Effector memory CD8-positive, alpha-beta T cell (primary cell): ENCODE measurements around the gene MMP23B.
"Not testable (repeated sequence)": the region's sequence is repeated elsewhere in the genome, so short reads cannot be mapped to it uniquely, and the experiment has no call there.

ENCODE experiments used
- ATAC-seq: fragments of 150-1000 bp; cut with Tn5 transposase; replicated peaks from 2 replicates; pipeline ENCODE4 v1.10.0; 2021; ENCODE audit warnings: mild to moderate bottlenecking, moderate library complexity
- DNase-seq, 3 experiments: peaks; one replicate each; pipeline ENCODE4 v3.0.0; 2021
- H3K27ac Mint-ChIP-seq, 2 donors: one replicate each; pipeline ENCODE4 v1.8.0; 2022; ENCODE audit warnings: mild to moderate bottlenecking in 2 of 2, mixed read lengths in 2 of 2, moderate library complexity in 2 of 2
- H3K27me3 Mint-ChIP-seq, 2 donors: one replicate each; pipeline ENCODE4 v1.8.0; 2022; ENCODE audit warnings: mixed read lengths in 2 of 2
- H3K36me3 Mint-ChIP-seq: one replicate; pipeline ENCODE4 v1.8.0; 2022; ENCODE audit warnings: mild to moderate bottlenecking, moderate library complexity, mixed read lengths; ENCODE audit not compliant: insufficient read depth
- H3K4me1 Mint-ChIP-seq, 2 donors: one replicate each; pipeline ENCODE4 v1.8.0; 2022; ENCODE audit warnings: low read depth in 2 of 2, mixed read lengths in 2 of 2
- H3K4me3 Mint-ChIP-seq, 2 donors: one replicate each; pipeline ENCODE4 v1.8.0; 2022; ENCODE audit warnings: mild to moderate bottlenecking in 2 of 2, mixed read lengths in 2 of 2, moderate library complexity in 2 of 2
- H3K9me3 Mint-ChIP-seq, 2 donors: one replicate each; pipeline ENCODE4 v1.8.0; 2022; ENCODE audit warnings: mixed read lengths in 2 of 2

The MMP23B gene

DNA sequence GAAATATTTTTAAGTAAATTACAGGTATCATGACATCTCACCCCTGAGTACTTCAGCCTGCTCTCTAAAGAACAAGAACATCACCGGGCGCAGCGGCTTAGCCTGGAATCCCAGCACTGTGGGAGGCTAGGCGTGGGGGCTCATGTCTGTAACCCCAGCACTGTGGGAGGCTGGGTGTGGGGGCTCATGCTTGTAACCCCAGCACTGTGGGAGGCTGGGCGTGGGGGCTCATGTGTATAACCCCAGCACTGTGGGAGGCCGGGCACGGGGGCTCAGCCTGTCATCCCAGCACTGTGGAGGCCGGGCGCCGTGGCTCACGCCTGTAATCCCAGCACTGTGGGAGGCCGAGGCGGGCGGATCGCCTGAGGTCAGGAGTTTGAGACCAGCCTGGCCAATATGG lies 34.6 kb downstream of the MMP23B start:
- Mint-ChIP-seq H3K4me1 (no peaks in the 10 kb centered on the region), H3K36me3 (peaks cover 43% of the 10 kb centered on the region), H3K27ac (no peak overlapping the region), H3K27me3 (no peaks in the 10 kb centered on the region), H3K4me3 (no peak overlapping the region), H3K9me3 (no peaks in the 10 kb centered on the region)
- ATAC-seq (no peak), DNase-seq (no peak)

DNA sequence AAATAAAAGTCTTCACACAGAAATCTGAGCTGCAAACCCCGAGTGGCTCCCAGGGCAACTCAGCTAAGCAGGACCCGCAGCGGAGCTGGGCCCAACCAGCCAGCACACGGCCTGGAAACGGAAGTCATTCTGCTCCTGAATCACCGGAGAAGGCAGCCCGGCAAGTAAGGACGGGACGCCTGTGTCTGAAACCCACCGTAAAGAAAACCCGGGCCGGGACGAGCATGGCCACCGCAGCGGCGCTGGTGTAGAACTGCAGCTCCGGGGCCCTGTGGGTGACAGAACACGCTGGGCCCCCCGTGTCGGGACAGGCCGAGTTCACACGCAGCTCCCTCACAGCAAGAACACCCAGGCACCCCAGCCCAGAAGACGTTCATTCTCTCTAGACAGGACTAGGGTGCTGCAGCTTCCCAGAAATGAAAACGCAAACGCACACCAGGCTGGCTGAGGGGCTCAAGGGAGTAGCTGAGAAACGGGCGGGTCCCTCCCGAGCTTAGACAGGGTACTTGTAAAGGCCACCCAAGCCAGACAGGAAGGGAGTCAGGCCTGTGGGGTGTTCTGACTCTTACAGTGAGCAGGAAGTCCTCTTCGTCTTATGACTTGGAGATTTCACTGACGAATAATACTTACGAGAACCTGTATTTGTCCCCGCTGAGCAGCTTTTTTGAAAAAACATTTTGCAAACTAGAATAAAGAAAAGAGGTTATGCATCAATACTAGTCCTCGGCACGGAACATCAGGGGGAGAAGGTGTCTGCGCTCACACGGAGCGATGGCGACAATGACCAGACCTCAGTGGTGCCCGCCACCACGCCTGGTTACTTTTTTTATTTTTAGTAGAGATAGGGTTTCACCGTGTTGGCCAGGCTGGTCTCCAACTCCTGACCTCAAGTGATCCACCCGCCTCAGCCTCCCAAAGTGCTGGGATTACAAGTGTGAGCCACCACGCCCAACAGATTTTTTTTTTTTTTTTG lies 37.8 kb downstream of the MMP23B start:
- H3K36me3 Mint-ChIP-seq, result peaks cover 55% of the 10 kb centered on the region
- H3K9me3 Mint-ChIP-seq, result no peaks in the 10 kb centered on the region
- H3K4me3 Mint-ChIP-seq, result no peak overlapping the region
- peaks cover 0 to 2% of the 10 kb centered on the region in 2 donors for H3K4me1 Mint-ChIP-seq
- no peak for ATAC-seq
- H3K27me3 Mint-ChIP-seq, result no peaks in the 10 kb centered on the region
- no peak for DNase-seq
- H3K27ac Mint-ChIP-seq, result no peak overlapping the region

DNA sequence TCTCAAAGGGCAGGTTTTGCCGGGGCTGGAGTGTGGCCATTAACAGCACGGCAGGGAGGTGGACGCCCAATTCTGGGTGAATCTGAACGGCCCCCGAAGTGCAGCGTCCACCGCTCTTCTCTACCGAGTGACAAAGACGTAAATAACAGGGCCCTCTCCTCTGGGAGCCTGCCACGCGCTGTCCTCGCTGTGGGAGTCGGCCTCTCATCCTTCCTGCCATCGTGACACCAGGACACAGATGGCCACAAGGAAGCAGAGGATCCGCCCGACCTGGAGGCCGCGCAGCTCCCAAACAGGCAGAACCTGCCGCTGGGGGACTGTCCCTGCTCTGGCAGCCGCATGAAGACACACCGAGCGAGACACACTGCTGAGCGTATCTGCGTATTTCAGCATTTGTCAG lies 38.9 kb downstream of the MMP23B start:
- Mint-ChIP-seq H3K36me3 (peaks cover 48% of the 10 kb centered on the region), H3K27me3 (no peaks in the 10 kb centered on the region), H3K4me1 (peaks cover 0 to 2% of the 10 kb centered on the region in 2 donors), H3K9me3 (no peaks in the 10 kb centered on the region), H3K27ac (no peak overlapping the region), H3K4me3 (no peak overlapping the region)
- no peak for DNase-seq
- no peak for ATAC-seq

DNA sequence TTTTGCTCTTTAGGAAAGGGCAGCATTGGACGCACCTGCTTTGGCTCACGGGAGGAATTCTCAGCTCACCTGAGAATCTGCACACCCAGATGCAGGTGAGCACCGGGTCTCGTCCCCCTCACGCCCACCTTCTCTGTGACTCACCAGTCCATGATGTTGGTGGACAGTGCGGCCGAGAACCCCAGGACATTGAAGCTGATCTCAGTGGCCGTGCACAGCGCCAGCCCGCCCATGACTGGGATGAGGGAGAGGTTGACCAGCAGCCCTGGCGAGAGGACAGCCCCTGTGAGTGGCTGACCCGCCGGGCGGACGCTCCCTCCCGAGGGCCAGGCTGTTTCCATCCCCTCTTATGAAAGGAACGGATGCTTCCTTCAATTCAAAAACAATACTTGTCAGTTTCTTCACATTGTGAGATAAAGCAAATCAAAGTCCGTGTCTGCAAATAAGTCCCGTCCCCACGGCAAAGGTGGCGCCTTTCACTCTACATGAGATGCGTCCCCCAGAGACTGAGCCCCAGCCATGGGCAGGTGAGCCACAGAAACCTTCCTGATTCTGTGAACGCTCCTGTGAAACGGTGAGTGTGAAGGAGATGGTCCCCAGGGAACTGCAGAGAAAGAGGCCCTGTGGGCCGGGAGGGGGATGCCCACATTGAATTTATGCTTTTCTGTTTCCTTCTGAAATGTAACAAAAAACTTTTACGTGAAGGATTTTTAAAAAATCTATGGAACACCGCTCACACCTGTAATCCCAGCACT lies 39.6 kb downstream of the MMP23B start:
- Mint-ChIP-seq H3K4me1 (peaks cover 0 to 2% of the 10 kb centered on the region in 2 donors), H3K4me3 (no peak overlapping the region), H3K9me3 (no peaks in the 10 kb centered on the region), H3K27me3 (no peaks in the 10 kb centered on the region), H3K27ac (no peak overlapping the region), H3K36me3 (peaks cover 43% of the 10 kb centered on the region)
- DNase-seq (no peak), ATAC-seq (no peak)

DNA sequence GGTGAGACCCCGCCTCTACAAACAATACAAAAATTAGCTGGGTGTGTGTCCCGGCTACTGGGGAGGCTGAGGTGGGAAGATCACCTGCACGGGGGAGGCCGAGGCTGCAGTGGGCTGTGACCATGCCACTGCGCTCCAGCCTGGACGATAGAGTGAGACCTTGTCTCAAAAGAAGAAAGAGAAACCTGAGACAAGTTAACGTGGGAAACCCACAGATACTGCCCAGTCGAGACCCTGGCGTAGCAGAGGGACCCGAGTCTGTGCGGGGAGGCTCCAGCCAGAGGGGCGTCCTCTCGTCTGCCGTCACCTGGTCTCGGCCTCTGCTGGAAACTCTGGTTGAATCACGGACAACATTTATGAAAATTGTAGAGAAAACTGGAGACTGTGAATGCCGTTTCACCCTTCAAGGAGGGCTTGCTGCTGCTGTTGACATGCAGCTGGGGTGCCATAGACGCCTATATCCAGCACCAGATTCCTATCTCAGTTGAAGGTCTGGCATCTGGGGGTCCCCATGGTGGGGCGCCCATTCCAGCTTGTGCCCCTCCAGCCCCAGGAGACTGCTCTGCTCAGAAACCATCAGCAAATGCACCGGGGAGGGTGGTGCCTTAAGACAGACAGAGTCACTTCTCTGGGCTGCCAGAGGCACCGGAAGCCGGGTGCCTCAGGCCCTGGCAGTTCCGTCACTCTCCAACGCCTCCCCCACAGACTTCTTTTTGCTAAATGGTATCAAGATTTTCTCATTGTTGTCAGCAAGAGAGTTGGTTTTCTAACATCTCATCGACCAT lies 40.4 kb downstream of the MMP23B start:
- H3K27ac Mint-ChIP-seq, result no peak overlapping the region

DNA sequence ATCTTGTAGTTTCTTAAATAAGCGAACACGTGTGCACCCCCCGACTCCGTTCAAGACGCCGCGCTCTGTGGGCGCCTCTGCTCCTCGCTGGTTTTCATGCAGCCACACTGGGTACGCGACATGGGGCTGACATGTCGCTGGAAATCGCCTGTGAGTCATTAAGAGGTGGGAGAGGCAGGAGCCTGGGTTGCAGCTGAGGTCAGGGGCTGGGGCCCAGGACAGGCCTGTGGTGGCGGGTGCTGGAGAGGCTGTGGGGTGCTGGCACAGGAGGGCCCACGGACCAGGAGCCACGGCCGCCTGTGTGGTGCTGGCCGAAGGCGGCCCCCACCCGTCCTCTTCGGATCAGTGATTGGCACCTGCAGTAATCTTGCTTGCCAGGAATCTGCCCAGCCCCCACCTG lies 42.8 kb downstream of the MMP23B start:
- not testable (repeated sequence) for ATAC-seq, H3K27ac Mint-ChIP-seq, DNase-seq, H3K4me3 Mint-ChIP-seq, H3K9me3 Mint-ChIP-seq, H3K27me3 Mint-ChIP-seq
- H3K36me3 Mint-ChIP-seq, result peaks cover 32% of the 10 kb centered on the region
- peaks cover 19 to 22% of the 10 kb centered on the region in 2 donors for H3K4me1 Mint-ChIP-seq

More for the DNA sequence above, 40.4 kb downstream of the MMP23B start:
- no peak for ATAC-seq
- no peaks in the 10 kb centered on the region for H3K9me3 Mint-ChIP-seq
- no peak overlapping the region for H3K4me3 Mint-ChIP-seq
- H3K4me1 Mint-ChIP-seq, result peaks cover 2 to 3% of the 10 kb centered on the region in 2 donors
- no peak for DNase-seq
- peaks cover 42% of the 10 kb centered on the region for H3K36me3 Mint-ChIP-seq
- H3K27me3 Mint-ChIP-seq, result no peaks in the 10 kb centered on the region

DNA sequence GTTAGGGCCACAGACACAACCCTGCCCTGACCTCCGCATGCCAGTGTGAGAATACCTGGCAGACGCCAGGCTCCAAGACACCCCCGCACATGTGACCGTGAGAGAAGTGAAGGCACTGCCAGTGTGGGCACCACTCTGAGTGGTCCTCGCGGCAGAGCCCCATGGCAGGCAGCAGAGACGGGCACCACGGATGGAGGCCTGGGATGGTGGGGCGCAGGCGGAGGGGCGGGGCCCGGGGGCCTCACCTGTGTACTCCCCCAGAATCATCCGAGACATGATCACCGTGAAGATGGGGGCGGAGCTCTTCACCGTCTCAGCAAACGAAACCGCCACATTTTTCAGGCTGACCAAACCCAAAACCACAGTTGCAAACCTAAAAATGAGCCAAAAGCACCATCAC lies 43.2 kb downstream of the MMP23B start:
- H3K4me1 Mint-ChIP-seq, result peaks cover 19 to 22% of the 10 kb centered on the region in 2 donors
- not testable (repeated sequence) for H3K27me3 Mint-ChIP-seq, H3K9me3 Mint-ChIP-seq, H3K27ac Mint-ChIP-seq, DNase-seq, ATAC-seq, H3K4me3 Mint-ChIP-seq
- peaks cover 28% of the 10 kb centered on the region for H3K36me3 Mint-ChIP-seq

DNA sequence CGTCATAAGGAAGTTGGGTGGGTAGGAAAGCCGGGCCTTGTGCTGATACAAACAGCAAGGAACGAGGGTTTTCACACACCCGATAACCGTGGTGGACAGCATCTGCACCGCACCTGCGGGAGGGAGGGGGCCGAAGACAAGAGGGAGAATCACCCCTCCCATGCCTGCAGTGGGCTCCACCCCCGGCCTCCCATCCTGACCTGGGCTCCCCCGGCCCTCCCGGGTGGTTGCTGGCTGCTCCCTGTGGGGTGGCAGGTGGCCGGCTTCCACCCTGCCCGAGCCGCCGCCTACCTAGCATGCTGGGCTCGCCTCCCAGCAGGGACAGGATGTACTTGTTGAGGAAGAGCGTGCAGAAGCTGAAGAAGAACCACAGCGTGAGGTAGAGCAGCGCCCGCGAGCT lies 44.1 kb downstream of the MMP23B start:
- H3K4me1 Mint-ChIP-seq, result peaks cover 20 to 22% of the 10 kb centered on the region in 2 donors
- H3K9me3 Mint-ChIP-seq, H3K27me3 Mint-ChIP-seq, H3K27ac Mint-ChIP-seq, DNase-seq, H3K4me3 Mint-ChIP-seq: not testable (repeated sequence)
- peak; percentile 13 for ATAC-seq
- H3K36me3 Mint-ChIP-seq, result peaks cover 26% of the 10 kb centered on the region

DNA sequence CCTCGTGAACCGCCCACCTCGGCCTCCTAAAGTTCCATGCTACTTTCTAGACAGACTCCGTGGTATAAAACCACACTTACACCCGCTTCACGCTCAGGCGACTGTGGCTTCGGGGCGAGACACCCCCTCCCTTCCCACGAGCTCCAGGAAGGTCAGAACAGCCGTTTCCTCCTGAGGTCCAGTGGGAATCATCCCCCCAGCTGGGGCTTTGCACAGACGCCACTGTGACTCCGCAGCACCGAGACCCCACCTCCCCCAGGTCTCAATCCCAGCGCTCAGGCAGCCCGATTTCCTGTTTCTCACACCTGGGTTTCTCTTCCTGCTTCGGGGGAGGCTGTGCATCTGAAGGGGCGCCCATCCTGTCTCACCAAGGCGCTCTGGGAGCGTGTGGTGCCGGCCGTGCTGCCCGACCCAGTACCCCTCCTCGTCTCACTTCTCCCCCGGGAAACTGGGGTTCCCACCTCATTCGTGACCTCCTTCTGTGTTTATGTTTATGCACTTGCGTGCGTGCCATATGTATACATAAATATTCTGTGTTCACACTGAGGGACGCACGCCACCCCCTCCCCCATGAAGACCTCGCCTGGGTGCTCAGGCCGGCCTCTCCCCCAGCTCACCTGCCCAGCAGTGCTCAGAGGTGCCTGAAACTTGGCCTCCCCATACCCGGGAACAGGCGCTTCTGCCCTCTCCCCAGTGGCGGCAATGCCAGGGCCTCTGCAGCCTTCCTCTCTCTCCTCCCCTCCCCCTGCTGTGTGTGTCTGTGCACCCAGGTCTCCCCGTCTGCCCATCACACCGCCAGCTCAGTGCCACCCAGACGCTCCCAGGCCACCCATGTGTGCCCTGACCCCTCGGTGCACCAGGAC lies 46.0 kb downstream of the MMP23B start:
- ATAC-seq (peak; percentile 66), DNase-seq (peak; percentile 31 to 49 (median 42))
- no peaks in the 10 kb centered on the region for H3K27me3 Mint-ChIP-seq
- no peaks in the 10 kb centered on the region for H3K9me3 Mint-ChIP-seq
- peak overlapping the region; percentile 86 to 91 for H3K4me3 Mint-ChIP-seq
- peaks cover 22 to 23% of the 10 kb centered on the region in 2 donors for H3K4me1 Mint-ChIP-seq
- H3K36me3 Mint-ChIP-seq, result peaks cover 17% of the 10 kb centered on the region
- H3K27ac Mint-ChIP-seq, result peak overlapping the region; percentile 92 to 96

DNA sequence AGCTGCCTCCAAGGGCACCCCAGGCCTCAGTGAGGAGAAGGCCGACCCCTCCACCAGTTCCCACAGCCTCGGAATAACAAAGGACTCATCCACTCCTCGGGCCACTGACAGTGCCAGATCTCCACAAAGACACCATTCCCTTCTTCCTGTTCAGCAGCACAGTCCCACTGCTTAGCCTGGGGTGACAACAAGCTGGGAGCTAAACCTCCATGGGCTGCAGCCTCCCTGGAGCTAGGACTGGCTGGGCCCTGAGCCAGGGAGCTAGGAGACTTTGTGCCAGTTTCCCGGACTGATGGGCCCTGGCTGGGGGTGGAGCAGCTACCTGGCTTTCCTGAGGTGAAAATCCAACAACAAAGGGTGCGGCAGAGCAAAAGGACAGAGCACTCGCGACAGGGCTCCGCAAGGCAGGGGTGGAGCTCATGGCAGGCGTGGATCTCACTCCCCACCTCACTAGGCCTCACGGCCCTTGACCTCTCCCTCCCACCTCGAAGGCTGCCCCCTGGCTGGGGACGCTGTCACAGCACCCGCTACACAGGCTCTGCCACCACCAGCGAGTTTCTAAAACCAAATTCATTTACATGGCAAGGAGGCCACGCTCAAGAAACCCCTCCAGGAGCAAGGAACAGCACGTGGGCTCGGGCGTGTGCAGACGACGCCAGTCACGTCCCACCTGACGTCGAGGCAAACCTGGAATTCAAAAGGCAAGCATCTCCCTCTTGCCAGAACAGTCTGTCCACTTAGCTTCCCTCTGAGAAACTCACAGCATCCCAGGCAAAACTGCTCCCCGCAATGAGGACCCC lies 46.8 kb downstream of the MMP23B start:
- DNase-seq, result peak; percentile 15 to 38 (median 35)
- Mint-ChIP-seq H3K9me3 (no peaks in the 10 kb centered on the region), H3K27me3 (no peaks in the 10 kb centered on the region), H3K36me3 (peaks cover 9% of the 10 kb centered on the region), H3K4me3 (peak overlapping the region; percentile 86 to 91), H3K4me1 (peaks cover 22 to 27% of the 10 kb centered on the region in 2 donors), H3K27ac (peak overlapping the region; percentile 92 to 96)
- ATAC-seq, result peak; percentile 44

DNA sequence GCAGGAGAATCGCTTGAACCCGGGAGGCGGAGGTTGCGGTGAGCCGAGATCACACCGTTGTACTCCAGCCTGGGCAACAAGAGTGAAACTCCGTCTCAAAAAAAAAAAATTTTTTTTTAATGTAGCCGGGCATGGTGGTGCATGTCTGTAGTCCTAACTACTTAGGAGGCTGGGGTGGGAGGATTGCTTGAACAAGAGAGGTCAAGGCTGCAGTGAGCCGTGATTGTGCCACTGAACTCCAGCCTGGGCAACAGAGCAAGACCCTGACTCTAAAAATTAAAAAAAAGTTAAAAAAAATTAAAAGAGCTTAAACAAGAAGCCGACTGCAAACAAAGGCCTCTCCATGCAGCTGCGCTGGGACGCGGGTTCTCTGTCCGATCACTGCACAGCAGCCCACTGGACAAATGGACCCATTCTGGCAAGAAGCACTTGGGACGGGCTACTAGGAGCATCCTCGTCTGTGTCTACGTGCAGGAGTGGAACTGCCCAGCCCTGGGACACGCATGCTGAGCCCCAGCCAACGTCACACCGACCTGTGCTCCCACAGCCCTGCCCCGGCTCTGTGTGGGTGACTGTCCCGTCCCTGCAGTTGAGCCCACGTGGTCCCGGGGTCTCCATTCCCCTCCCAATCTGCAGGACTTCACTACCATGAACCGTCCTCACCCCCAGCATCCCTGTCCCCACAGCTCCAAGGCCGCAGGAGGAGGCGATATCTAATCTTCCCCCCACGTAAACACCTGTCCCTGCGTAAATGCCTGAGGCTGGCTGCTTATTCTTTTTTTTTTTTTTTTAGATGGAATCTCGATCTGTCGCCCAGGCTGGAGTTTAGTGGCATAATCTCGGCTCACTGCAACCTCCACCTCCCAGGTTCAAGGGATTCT lies 48.3 kb downstream of the MMP23B start:
- no peak overlapping the region for H3K27ac Mint-ChIP-seq
- no peaks in the 10 kb centered on the region for H3K9me3 Mint-ChIP-seq
- H3K27me3 Mint-ChIP-seq, result no peaks in the 10 kb centered on the region
- peaks cover 25 to 28% of the 10 kb centered on the region in 2 donors for H3K4me1 Mint-ChIP-seq
- DNase-seq (no peak), ATAC-seq (no peak)
- H3K4me3 Mint-ChIP-seq, result peak overlapping the region in 1 of 2 donors; percentile 19
- H3K36me3 Mint-ChIP-seq, result peaks cover 7% of the 10 kb centered on the region
